ENCODE data around the gene APBB1IP. TPM values are rescaled to one million over a fixed set of nuclear protein-coding genes. Genes with fewer than 3 reads are reported as not detected.
"Not testable (repeated sequence)": the region's sequence is repeated elsewhere in the genome, so short reads cannot be mapped to it uniquely, and the experiment has no call there.

APBB1IP gene
- total RNA-seq, 1 donor from 2014 or later: not detected

DNA sequence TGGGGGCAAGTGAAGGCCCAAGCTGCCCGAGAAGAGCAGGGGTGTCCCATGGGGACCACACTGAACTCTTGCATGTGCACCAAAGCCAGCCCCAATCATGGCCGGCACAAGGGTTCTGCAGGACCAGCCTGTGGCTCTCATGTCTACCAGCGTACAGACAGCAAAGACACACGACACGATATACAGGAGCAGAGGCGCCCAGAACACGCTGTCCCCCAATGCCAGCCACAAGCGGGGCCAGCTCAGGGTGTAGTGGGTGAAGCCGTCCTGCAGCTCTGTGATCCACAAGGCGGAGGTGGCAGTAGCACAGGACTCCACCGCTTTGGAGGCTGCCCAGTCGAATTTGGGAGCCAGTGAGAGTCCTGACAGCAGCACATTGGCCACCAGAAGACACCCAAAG is 150.5 kb downstream of the APBB1IP start:
- H3K4me2 ChIP-seq: no peak overlapping the region
- H3K79me2 ChIP-seq (ENCODE audit: low read depth): no peaks in the 10 kb centered on the region
- no peaks in the 10 kb centered on the region for H3K27me3 ChIP-seq
- H3K27ac ChIP-seq: no peak overlapping the region
- H3K36me3 ChIP-seq: no peaks in the 10 kb centered on the region
- H3K4me1 Mint-ChIP-seq: no peaks in the 10 kb centered on the region
- no peak overlapping the region for H3K9ac ChIP-seq
- no peaks in the 10 kb centered on the region for H3K9me3 ChIP-seq (ENCODE audit: low read depth)
- H3F3A ChIP-seq (ENCODE audit: low read depth): no peaks in the 10 kb centered on the region
- DNase-seq (ENCODE audit: low spot score): no peak
- H4K20me1 ChIP-seq (ENCODE audit: low read depth): no peaks in the 10 kb centered on the region
- H3K4me1 ChIP-seq: no peaks in the 10 kb centered on the region
- H2AFZ ChIP-seq (replicated peaks): no peak overlapping the region
- no peak overlapping the region for H3K4me3 Mint-ChIP-seq
- H3K9me3 Mint-ChIP-seq: no peaks in the 10 kb centered on the region
- H3K27ac Mint-ChIP-seq: no peak overlapping the region
- H3K36me3 Mint-ChIP-seq: no peaks in the 10 kb centered on the region
- H3K4me3 ChIP-seq: no peak overlapping the region
- H3K27me3 Mint-ChIP-seq (ENCODE audit: insufficient read depth, low read depth): peaks cover 4% of the 10 kb centered on the region
- no peak for TF ChIP-seq EZH2phosphoT487 (IDR thresholded peaks at IDR 0.05)
- TF ChIP-seq, protein P1, sequence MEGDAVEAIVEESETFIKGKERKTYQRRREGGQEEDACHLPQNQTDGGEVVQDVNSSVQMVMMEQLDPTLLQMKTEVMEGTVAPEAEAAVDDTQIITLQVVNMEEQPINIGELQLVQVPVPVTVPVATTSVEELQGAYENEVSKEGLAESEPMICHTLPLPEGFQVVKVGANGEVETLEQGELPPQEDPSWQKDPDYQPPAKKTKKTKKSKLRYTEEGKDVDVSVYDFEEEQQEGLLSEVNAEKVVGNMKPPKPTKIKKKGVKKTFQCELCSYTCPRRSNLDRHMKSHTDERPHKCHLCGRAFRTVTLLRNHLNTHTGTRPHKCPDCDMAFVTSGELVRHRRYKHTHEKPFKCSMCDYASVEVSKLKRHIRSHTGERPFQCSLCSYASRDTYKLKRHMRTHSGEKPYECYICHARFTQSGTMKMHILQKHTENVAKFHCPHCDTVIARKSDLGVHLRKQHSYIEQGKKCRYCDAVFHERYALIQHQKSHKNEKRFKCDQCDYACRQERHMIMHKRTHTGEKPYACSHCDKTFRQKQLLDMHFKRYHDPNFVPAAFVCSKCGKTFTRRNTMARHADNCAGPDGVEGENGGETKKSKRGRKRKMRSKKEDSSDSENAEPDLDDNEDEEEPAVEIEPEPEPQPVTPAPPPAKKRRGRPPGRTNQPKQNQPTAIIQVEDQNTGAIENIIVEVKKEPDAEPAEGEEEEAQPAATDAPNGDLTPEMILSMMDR (IDR thresholded peaks at IDR 0.05): no peak
- no peak for TF ChIP-seq EZH2 (IDR thresholded peaks at IDR 0.05)

DNA sequence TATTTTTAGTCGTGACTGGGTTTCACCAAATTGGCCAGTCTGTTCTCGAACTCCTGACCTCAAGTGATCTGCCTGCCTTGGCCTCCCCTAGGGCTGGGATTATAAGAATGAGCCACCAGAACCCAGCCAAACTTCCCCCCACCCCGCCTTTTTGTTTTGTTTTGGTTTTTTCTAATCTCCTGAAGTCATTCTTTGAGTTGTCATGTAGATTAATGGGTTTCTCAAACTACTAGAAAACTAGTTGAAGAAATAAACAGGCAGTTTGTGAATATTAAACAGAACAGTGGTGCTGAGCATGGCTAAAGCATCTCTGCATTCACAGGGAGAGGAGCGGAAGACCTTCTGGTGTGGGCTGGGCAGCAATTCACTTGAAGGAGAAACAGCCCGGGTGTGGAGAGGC is 151.7 kb downstream of the APBB1IP start:
- not testable (repeated sequence) for H3K4me1 Mint-ChIP-seq; H3K27ac Mint-ChIP-seq; H3K9me3 ChIP-seq (ENCODE audit: low read depth); H3K79me2 ChIP-seq (ENCODE audit: low read depth); H2AFZ ChIP-seq (replicated peaks); H3K36me3 ChIP-seq; H3K4me3 Mint-ChIP-seq; H4K20me1 ChIP-seq (ENCODE audit: low read depth); H3K36me3 Mint-ChIP-seq; H3K9me3 Mint-ChIP-seq; H3F3A ChIP-seq (ENCODE audit: low read depth); H3K4me3 ChIP-seq; H3K9ac ChIP-seq; H3K4me2 ChIP-seq; H3K27me3 Mint-ChIP-seq (ENCODE audit: insufficient read depth, low read depth); H3K4me1 ChIP-seq; H3K27me3 ChIP-seq; DNase-seq (ENCODE audit: low spot score); H3K27ac ChIP-seq

DNA sequence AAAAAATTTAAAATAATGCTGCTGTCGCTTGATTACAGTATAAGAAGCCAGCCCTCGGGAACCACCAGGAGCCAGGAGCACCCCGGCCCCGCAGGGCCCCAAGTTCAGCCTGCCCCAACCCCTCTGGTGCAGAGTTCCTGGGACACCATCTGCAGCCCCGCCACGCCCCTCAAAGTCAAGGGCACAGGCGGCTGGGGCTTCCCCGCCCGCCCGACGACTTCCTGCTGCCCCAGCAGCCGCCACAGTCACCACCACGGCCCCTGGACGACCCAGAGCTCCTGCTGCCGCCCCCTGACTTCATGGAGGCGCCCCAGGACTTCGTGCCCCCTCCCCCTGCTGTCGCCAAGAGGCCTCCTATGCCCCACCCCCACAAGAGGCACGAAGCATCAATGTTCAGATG is 155.8 kb downstream of the APBB1IP start:
- TF ChIP-seq EZH2 (IDR thresholded peaks at IDR 0.05): no peak
- TF ChIP-seq EZH2phosphoT487 (IDR thresholded peaks at IDR 0.05): no peak
- TF ChIP-seq, protein P1 (IDR thresholded peaks at IDR 0.05): no peak
- Mint-ChIP-seq H3K27ac (no peak overlapping the region), H3K4me3 (no peak overlapping the region), H3K36me3 (no peaks in the 10 kb centered on the region), H3K27me3 (ENCODE audit: insufficient read depth, low read depth) (peaks cover 3% of the 10 kb centered on the region), H3K9me3 (no peaks in the 10 kb centered on the region), H3K4me1 (no peaks in the 10 kb centered on the region)
- Histone ChIP-seq H3K4me3 (no peak overlapping the region), H3K9ac (no peak overlapping the region), H3K4me2 (no peak overlapping the region), H3K27me3 (no peaks in the 10 kb centered on the region), H2AFZ (replicated peaks) (no peak overlapping the region), H3K4me1 (no peaks in the 10 kb centered on the region), H3K79me2 (ENCODE audit: low read depth) (no peaks in the 10 kb centered on the region), H3K27ac (no peak overlapping the region), H4K20me1 (ENCODE audit: low read depth) (no peaks in the 10 kb centered on the region), H3F3A (ENCODE audit: low read depth) (no peaks in the 10 kb centered on the region), H3K9me3 (ENCODE audit: low read depth) (no peaks in the 10 kb centered on the region), H3K36me3 (no peaks in the 10 kb centered on the region)
- no peak for DNase-seq (ENCODE audit: low spot score)

DNA sequence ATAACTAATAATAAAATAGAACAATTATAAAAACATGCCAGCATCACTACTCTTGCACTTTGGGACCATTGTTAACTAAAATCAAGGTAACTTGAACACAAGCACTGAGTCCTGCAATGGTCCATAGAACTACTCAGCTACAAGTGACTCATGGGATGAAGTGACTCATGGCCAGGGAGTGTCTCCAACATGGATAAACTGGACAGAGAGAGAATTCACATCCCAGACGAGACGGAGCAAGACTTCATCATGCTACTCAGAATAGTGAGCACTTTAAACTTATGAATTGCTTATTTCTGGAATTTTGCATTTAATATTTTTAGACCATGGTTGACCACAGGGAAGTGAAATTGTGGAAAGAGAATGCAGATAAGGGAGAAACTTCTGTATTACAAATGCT is 165.1 kb downstream of the APBB1IP start:
- not testable (repeated sequence) for H3K4me1 ChIP-seq; H3K27me3 ChIP-seq; H3K79me2 ChIP-seq (ENCODE audit: low read depth); H3K4me1 Mint-ChIP-seq; H3K27me3 Mint-ChIP-seq (ENCODE audit: insufficient read depth, low read depth); H2AFZ ChIP-seq (replicated peaks); H3K36me3 Mint-ChIP-seq; H3F3A ChIP-seq (ENCODE audit: low read depth); H3K36me3 ChIP-seq; H3K4me3 Mint-ChIP-seq; H3K9me3 ChIP-seq (ENCODE audit: low read depth); H3K27ac ChIP-seq; H4K20me1 ChIP-seq (ENCODE audit: low read depth); H3K27ac Mint-ChIP-seq; H3K4me2 ChIP-seq; H3K4me3 ChIP-seq; DNase-seq (ENCODE audit: low spot score); H3K9me3 Mint-ChIP-seq; H3K9ac ChIP-seq

DNA sequence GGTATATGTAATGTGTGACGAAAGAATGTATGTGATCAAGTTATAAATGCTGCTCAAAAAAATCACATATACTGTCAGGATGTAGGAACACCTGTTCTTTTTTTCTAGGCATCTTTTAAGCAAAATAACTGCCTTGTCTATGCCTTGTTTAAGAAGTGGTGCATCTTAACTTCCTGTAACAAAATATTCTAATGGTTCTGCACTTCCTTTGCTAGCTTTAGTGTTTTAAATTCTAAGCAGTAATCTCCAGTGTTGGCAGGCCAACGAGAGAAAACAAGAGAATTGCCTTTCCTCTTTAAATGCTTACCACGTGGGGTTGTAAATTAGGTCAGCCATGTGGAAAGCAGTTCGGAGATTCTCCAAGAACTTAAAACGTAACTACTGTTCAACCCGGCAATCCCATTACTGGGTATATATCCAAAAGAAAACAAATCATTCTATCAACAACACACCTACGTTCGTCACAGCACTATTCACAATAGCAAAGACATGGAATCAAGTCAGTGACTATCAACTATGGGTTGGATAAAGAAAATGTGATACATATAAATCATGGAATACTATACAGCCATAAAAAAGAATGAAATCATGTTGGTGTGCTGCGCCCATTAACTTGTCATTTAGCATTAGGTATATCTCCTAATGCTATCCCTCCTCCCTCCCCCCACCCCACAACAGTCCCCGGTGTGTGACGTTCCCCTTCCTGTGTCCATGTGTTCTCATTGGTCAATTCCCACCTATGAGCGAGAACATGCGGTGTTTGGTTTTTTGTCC is 166.4 kb downstream of the APBB1IP start:
- not testable (repeated sequence) for H3K4me1 Mint-ChIP-seq; H3F3A ChIP-seq (ENCODE audit: low read depth); H3K27ac Mint-ChIP-seq; H3K36me3 Mint-ChIP-seq; H3K36me3 ChIP-seq; H3K27ac ChIP-seq; H3K9me3 Mint-ChIP-seq; H3K27me3 ChIP-seq; H3K27me3 Mint-ChIP-seq (ENCODE audit: insufficient read depth, low read depth); H4K20me1 ChIP-seq (ENCODE audit: low read depth); H3K9me3 ChIP-seq (ENCODE audit: low read depth); H2AFZ ChIP-seq (replicated peaks); H3K4me1 ChIP-seq; H3K4me3 Mint-ChIP-seq; H3K4me3 ChIP-seq; H3K79me2 ChIP-seq (ENCODE audit: low read depth); H3K9ac ChIP-seq; DNase-seq (ENCODE audit: low spot score); H3K4me2 ChIP-seq
